SK-N-SH (cell line): Measurements from ENCODE around the gene RAD51B. TPM values are rescaled to one million over a fixed set of nuclear protein-coding genes. Genes with fewer than 3 reads are reported as not detected.

Source experiments
- CTCF ChIA-PET: fragments of 300-600, 350-600 bp; formaldehyde crosslinking; extraction: SDS; loops from one replicate; lab custom pipeline; 2021; lab: Yijun Ruan, JAX
- POLR2A ChIA-PET: fragments of 350-600 bp; sonication (Branson Sonifier 250); formaldehyde crosslinking; extraction: SDS; loops from one replicate; lab custom pipeline; 2020; ENCODE audit warnings: antibody characterized with exemption, inconsistent platforms; lab: Yijun Ruan, JAX
- DNase-seq: peaks from one replicate; pipeline ENCODE4 v3.0.0; 2012
- H2AFZ ChIP-seq: fragments of 200-600 bp; sonication (generic); 2 replicates; pipeline ENCODE4 v1.8.1; 2016; ENCODE audit warnings: antibody characterized with exemption, mild to moderate bottlenecking, low read depth
- H3F3A ChIP-seq: fragments of 200-600 bp; sonication (generic); replicated peaks from 2 replicates; pipeline ENCODE3; 2016; ENCODE audit warnings: antibody characterized with exemption, mild to moderate bottlenecking; ENCODE audit not compliant: insufficient read depth
- H3K27ac ChIP-seq, 2 experiments: fragments of 200-500 bp in 1 of 2; fragments of 200-600 bp in 1 of 2; sonication (Bioruptor generic) in 1 of 2; sonication (generic), shearing (Covaris generic) in 1 of 2; 2 replicates each; pipeline versions ENCODE4 v1.5.1 to v1.6.1; 2014 to 2016; ENCODE audit warnings: low read depth in 2 of 2, inconsistent platforms in 1 of 2, low read length in 1 of 2, mild to moderate bottlenecking in 1 of 2, mixed read lengths in 1 of 2
- H3K27me3 ChIP-seq: fragments of 200-600 bp; sonication (generic), shearing (Covaris generic); 2 replicates; pipeline ENCODE4 v1.6.1; 2016; ENCODE audit warnings: mixed run types; ENCODE audit not compliant: insufficient read depth
- H3K36me3 ChIP-seq, 2 experiments: fragments of 200-500 bp in 1 of 2; fragments of 200-600 bp in 1 of 2; sonication (Bioruptor generic) in 1 of 2; sonication (generic) in 1 of 2; replicated peaks in 1 of 2; 2 replicates each; pipeline versions ENCODE3 to v1.5.1; 2014 to 2016; ENCODE audit warnings: low read length in 1 of 2, mild to moderate bottlenecking in 1 of 2; ENCODE audit not compliant: insufficient read depth in 2 of 2, control insufficient read depth in 1 of 2
- H3K4me1 ChIP-seq, 2 experiments: fragments of 200-500 bp in 1 of 2; fragments of 200-600 bp in 1 of 2; sonication (Bioruptor generic) in 1 of 2; sonication (generic), shearing (Covaris generic) in 1 of 2; 2 replicates each; pipeline versions ENCODE4 v1.5.1 to v1.6.1; 2014 to 2016; ENCODE audit warnings: low read depth in 1 of 2, low read length in 1 of 2, mixed run types in 1 of 2; ENCODE audit not compliant: insufficient read depth in 2 of 2, control insufficient read depth in 1 of 2
- H3K4me2 ChIP-seq: fragments of 200-600 bp; sonication (generic), shearing (Covaris generic); 2 replicates; pipeline ENCODE4 v1.6.1; 2017; ENCODE audit warnings: mixed run types
- H3K4me3 ChIP-seq, 2 experiments: fragments of 200-500 bp in 1 of 2; fragments of 200-600 bp in 1 of 2; sonication (Bioruptor generic) in 1 of 2; sonication (generic), shearing (Covaris generic) in 1 of 2; 2 replicates each; pipeline versions ENCODE4 v1.5.1 to v1.8.1; 2014 to 2016; ENCODE audit warnings: low read depth in 2 of 2, inconsistent platforms in 1 of 2, low read length in 1 of 2, mild to moderate bottlenecking in 1 of 2, mixed read lengths in 1 of 2, moderate library complexity in 1 of 2
- H3K79me2 ChIP-seq: fragments of 200-600 bp; sonication (generic); 2 replicates; pipeline ENCODE4 v1.8.1; 2017; ENCODE audit warnings: mild to moderate bottlenecking; ENCODE audit not compliant: insufficient read depth
- H3K9ac ChIP-seq: fragments of 200-600 bp; sonication (generic); 2 replicates; pipeline ENCODE4 v1.6.1; 2017; ENCODE audit warnings: mixed run types
- H3K9me2 ChIP-seq: fragments of 200-600 bp; sonication (generic); 2 replicates; pipeline ENCODE4 v1.6.1; 2017; ENCODE audit warnings: mixed run types
- H3K9me3 ChIP-seq: fragments of 200-600 bp; sonication (generic); 2 replicates; pipeline ENCODE4 v1.6.1; 2017; ENCODE audit warnings: mixed run types, mild to moderate bottlenecking, moderate library complexity
- H4K20me1 ChIP-seq: fragments of 200-600 bp; sonication (generic); 2 replicates; pipeline ENCODE4 v1.6.1; 2017; ENCODE audit warnings: mild to moderate bottlenecking, mixed run types; ENCODE audit not compliant: insufficient read depth
- CHD2 ChIP-seq: fragments of 150-350 bp; IDR thresholded peaks from 2 replicates; pipeline ENCODE4 v1.6.1; 2018; ENCODE audit warnings: low read length; ENCODE audit not compliant: partially characterized antibody
- CTCF ChIP-seq: fragments of 200-600 bp; sonication (generic); IDR thresholded peaks from 2 replicates; pipeline ENCODE4 v1.6.1; 2017; ENCODE audit warnings: antibody characterized with exemption, mild to moderate bottlenecking, moderate library complexity
- FOSL2 ChIP-seq: IDR thresholded peaks from 2 replicates; pipeline ENCODE4 v1.4.0; 2012; ENCODE audit warnings: low read depth, mild to moderate bottlenecking, moderate library complexity, borderline replicate concordance
- GABPA ChIP-seq: IDR thresholded peaks from 2 replicates; pipeline ENCODE4 v1.4.0; 2012; ENCODE audit warnings: low read depth, mild to moderate bottlenecking
- GATA2 ChIP-seq: sonication (generic); formaldehyde crosslinking; IDR thresholded peaks from 2 replicates; pipeline ENCODE4 v1.5.0; 2020; ENCODE audit warnings: mild to moderate bottlenecking, missing genetic modification reagents
- JUND ChIP-seq: IDR thresholded peaks from 2 replicates; pipeline ENCODE4 v1.4.0; 2012
- NFIC ChIP-seq: IDR thresholded peaks from 2 replicates; pipeline ENCODE4 v1.4.0; 2012; ENCODE audit warnings: borderline replicate concordance
- POLR2AphosphoS5 ChIP-seq: IDR thresholded peaks from 2 replicates; pipeline ENCODE4 v1.6.1; 2012; ENCODE audit warnings: low read depth, low read length
- REST ChIP-seq: IDR thresholded peaks from 2 replicates; pipeline ENCODE4 v1.6.1; 2012; ENCODE audit warnings: mild to moderate bottlenecking, low read depth, low read length, moderate library complexity
- RFX5 ChIP-seq: IDR thresholded peaks from 2 replicates; pipeline ENCODE4 v1.6.1; 2012; ENCODE audit warnings: mild to moderate bottlenecking, improper control_type of control experiment, low read length
- TAF1 ChIP-seq: IDR thresholded peaks from 2 replicates; pipeline ENCODE4 v1.6.1; 2012; ENCODE audit warnings: low read depth, mild to moderate bottlenecking, low read length, moderate library complexity, borderline replicate concordance
- TCF12 ChIP-seq: IDR thresholded peaks from 2 replicates; pipeline ENCODE4 v1.4.0; 2012
- USF2 ChIP-seq: fragments of 150-350 bp; IDR thresholded peaks from 2 replicates; pipeline ENCODE4 v1.6.1; 2017; ENCODE audit warnings: antibody characterized with exemption, low read length, low read depth, borderline replicate concordance
- YY1 ChIP-seq: IDR thresholded peaks from 2 replicates; pipeline ENCODE4 v1.4.0; 2012; ENCODE audit warnings: low read depth, mild to moderate bottlenecking
- ZBTB33 ChIP-seq: IDR thresholded peaks from 2 replicates; pipeline ENCODE4 v1.4.0; 2012; ENCODE audit warnings: low read depth, borderline replicate concordance
- WGBS: methylation state at CpG from one replicate; pipeline ENCODE4 v1.1.6; 2017; ENCODE audit warnings: low lambda C conversion rate; 5-methylcytosine and 5-hydroxymethylcytosine counted together
- polyA plus RNA-seq, 3 experiments: library from polyadenylated mRNA; depleted of rRNA; stranded (reverse); fragments of >200 nt; gene quantifications; 2 replicates each; pipeline ENCODE4 v1.2.3, GENCODE V29; 2012

RAD51B gene
- polyA plus RNA-seq, 1 of the 3 experiments (the other 2 are of a cell fraction), result 6.0 TPM

- H3K27ac ChIP-seq, result no peak overlapping the region
- ChIA-PET POLR2A (no interaction called here), CTCF (interaction anchor here (1.1 kb wide), 1 partner anchor 22 kb away, joined by 3 read pairs; no protein-coding TSS in a partner anchor)
- peaks cover 25% of the 10 kb centered on the region for H3F3A ChIP-seq
- DNase-seq, result no peak
- H3K4me2 ChIP-seq, result no peak overlapping the region
- TF ChIP-seq YY1 (no peak), FOSL2 (no peak)
- no peak overlapping the region for H3K9ac ChIP-seq
- no peaks in the 10 kb centered on the region for H4K20me1 ChIP-seq
- H3K27me3 ChIP-seq, result no peaks in the 10 kb centered on the region
- no peaks in the 10 kb centered on the region for H3K36me3 ChIP-seq
- H3K9me3 ChIP-seq, result no peaks in the 10 kb centered on the region
- H3K4me1 ChIP-seq, result peaks cover 5 to 20% of the 10 kb centered on the region in 2 experiments
- WGBS, result 92% methylated on average over 12 of the region's 14 CpGs
- no peak overlapping the region for H2AFZ ChIP-seq
- H3K9me2 ChIP-seq, result no peaks in the 10 kb centered on the region
- H3K4me3 ChIP-seq, result no peak overlapping the region
- no peaks in the 10 kb centered on the region for H3K79me2 ChIP-seq
Observed at GRCh38 chr14:68669603-68670358, 850.2 kb downstream of the RAD51B start.

GRCh38 chr14:68670359-68670715 lies 850.8 kb downstream of the RAD51B start:
- ChIA-PET CTCF (interaction anchor here (1.1 kb wide), 1 partner anchor 22 kb away, joined by 3 read pairs; no protein-coding TSS in a partner anchor), POLR2A (no interaction called here)
- H3K9ac ChIP-seq, result no peak overlapping the region
- peaks cover 24% of the 10 kb centered on the region for H3F3A ChIP-seq
- WGBS, result 100% methylated on average over 1 of the region's 1 CpG
- no peaks in the 10 kb centered on the region for H4K20me1 ChIP-seq
- H3K79me2 ChIP-seq, result no peaks in the 10 kb centered on the region
- H3K4me2 ChIP-seq, result no peak overlapping the region
- peaks cover 5 to 18% of the 10 kb centered on the region in 2 experiments for H3K4me1 ChIP-seq
- H2AFZ ChIP-seq, result no peak overlapping the region
- H3K36me3 ChIP-seq, result no peaks in the 10 kb centered on the region
- no peak overlapping the region for H3K4me3 ChIP-seq
- H3K9me2 ChIP-seq, result no peaks in the 10 kb centered on the region
- no peak for DNase-seq
- H3K27me3 ChIP-seq, result no peaks in the 10 kb centered on the region
- no peak overlapping the region for H3K27ac ChIP-seq
- H3K9me3 ChIP-seq, result no peaks in the 10 kb centered on the region
- no peak for TF ChIP-seq TAF1
- no peak for TF ChIP-seq JUND
- no peak for TF ChIP-seq TCF12
- TF ChIP-seq POLR2AphosphoS5, result no peak
- no peak for TF ChIP-seq CTCF
- no peak for TF ChIP-seq NFIC
- no peak for TF ChIP-seq CHD2
- no peak for TF ChIP-seq RFX5
- no peak for TF ChIP-seq YY1
- no peak for TF ChIP-seq ZBTB33
- no peak for TF ChIP-seq GABPA
- TF ChIP-seq GATA2 (CRISPR knock-in tag), result no peak
- no peak for TF ChIP-seq REST
- no peak for TF ChIP-seq USF2
